Erythroblast (primary cell): ENCODE measurements around the gene PSMA5.

Source experiments
- GATA1 ChIP-seq: IDR thresholded peaks from 2 replicates; pipeline ENCODE4 v1.6.1; 2011; ENCODE audit warnings: low read depth, mild to moderate bottlenecking, control low read depth, low read length, moderate library complexity
- POLR2A ChIP-seq: IDR thresholded peaks from 2 replicates; pipeline ENCODE4 v1.6.1; 2011; ENCODE audit warnings: mild to moderate bottlenecking, low read length

- TF ChIP-seq POLR2A (no peak), GATA1 (no peak)
These were observed 13.7 kb downstream of the PSMA5 start for GRCh38 chr1:109412551-109412950.
